Measurements from ENCODE around the gene TMED10.

Gene TMED10

DNA sequence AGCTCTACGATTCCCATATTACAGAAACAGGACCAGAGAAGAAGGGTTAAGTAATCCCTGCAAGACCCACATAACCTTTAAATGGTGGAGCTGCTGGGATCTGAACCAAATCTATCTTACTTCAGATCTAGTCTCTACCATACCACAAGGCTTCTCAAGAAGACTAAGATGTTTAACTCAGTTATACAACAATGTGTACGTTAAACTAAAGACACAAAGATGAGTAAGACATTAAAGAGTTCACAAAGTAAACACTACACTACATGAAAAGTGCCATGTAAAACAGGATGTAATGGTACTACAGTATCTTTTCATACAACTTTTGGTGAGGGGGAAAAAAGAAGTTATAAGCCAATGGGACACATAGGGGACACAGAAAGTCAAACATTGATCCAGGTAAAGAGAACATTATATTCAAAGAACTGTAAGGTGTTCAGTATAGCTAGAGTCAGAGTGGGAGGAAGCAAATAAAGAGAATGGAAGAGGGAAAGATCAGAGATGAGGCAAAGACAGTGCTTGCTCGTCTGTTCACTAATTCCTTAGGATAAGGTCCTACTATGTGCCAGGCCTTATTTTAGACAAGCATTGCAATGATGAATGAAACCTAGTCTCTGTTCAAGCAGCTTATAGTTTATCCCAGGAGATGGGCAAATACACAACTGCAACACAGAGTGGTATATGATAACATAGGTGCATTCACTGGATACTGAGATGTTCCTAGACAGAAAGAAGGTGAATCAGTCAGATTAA, 7.7 kb downstream of the TMED10 start (continued):
- TF ChIP-seq ZNF548 (tag by site-specific recombination; IDR thresholded peaks at IDR 0.05): no peak
- no peak for TF ChIP-seq CTCF (tag by site-specific recombination; IDR thresholded peaks at IDR 0.05)
- TF ChIP-seq, protein P1, sequence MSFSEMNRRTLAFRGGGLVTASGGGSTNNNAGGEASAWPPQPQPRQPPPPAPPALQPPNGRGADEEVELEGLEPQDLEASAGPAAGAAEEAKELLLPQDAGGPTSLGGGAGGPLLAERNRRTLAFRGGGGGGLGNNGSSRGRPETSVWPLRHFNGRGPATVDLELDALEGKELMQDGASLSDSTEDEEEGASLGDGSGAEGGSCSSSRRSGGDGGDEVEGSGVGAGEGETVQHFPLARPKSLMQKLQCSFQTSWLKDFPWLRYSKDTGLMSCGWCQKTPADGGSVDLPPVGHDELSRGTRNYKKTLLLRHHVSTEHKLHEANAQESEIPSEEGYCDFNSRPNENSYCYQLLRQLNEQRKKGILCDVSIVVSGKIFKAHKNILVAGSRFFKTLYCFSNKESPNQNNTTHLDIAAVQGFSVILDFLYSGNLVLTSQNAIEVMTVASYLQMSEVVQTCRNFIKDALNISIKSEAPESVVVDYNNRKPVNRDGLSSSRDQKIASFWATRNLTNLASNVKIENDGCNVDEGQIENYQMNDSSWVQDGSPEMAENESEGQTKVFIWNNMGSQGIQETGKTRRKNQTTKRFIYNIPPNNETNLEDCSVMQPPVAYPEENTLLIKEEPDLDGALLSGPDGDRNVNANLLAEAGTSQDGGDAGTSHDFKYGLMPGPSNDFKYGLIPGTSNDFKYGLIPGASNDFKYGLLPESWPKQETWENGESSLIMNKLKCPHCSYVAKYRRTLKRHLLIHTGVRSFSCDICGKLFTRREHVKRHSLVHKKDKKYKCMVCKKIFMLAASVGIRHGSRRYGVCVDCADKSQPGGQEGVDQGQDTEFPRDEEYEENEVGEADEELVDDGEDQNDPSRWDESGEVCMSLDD (tag by site-specific recombination; IDR thresholded peaks at IDR 0.05): no peak
- TF ChIP-seq ZNF433 (tag by site-specific recombination; IDR thresholded peaks at IDR 0.05; ENCODE audit: low read depth): no peak
- no peak for TF ChIP-seq ZNF280C (tag by site-specific recombination; IDR thresholded peaks at IDR 0.05)
- no peak for TF ChIP-seq ZNF561 (tag by site-specific recombination; IDR thresholded peaks at IDR 0.05; ENCODE audit: borderline replicate concordance)
- TF ChIP-seq MEIS1 (CRISPR knock-in tag; IDR thresholded peaks at IDR 0.05; ENCODE audit: borderline replicate concordance): no peak
- TF ChIP-seq ZNF155 (tag by site-specific recombination; IDR thresholded peaks at IDR 0.05): no peak
- TF ChIP-seq ZNF600 (tag by site-specific recombination; IDR thresholded peaks at IDR 0.05): no peak

GRCh38 chr14:75167325-75167724, 9.1 kb downstream of the TMED10 start:
- no peaks in the 10 kb centered on the region for H3K9me3 ChIP-seq (ENCODE audit: control insufficient read depth, insufficient read depth, low read depth, low read length)
- no peak for TF ChIP-seq SP2 (tag by site-specific recombination; IDR thresholded peaks at IDR 0.05)
- 0 out of 2 replicates have a peak, but pooled peaks have one; percentile 6 for TF ChIP-seq EGR2 (tag by site-specific recombination; IDR thresholded peaks at IDR 0.05; ENCODE audit: low read depth)
- ChIA-PET CTCF (interaction anchor here (0.7 to 1.6 kb wide), 2 partner anchors 36 to 122 kb away, joined by 4 to 5 read pairs; no protein-coding TSS in a partner anchor), POLR2A (no interaction called here)
- no peak overlapping the region for H3K27ac ChIP-seq (ENCODE audit: extremely low read depth, low read depth, low read length)
- H3K4me1 ChIP-seq (ENCODE audit: control insufficient read depth, insufficient read depth, low read length): no peaks in the 10 kb centered on the region
- no peak overlapping the region for H3K4me3 ChIP-seq (ENCODE audit: low read depth, low read length)
- H3K36me3 ChIP-seq (ENCODE audit: control insufficient read depth in 2 of 2, insufficient read depth in 1 of 2, low read length in 2 of 2): peaks cover 0 to 4% of the 10 kb centered on the region in 2 experiments; a peak in 1 of 3 replicates

- H3K4me3 ChIP-seq (ENCODE audit: low read depth, low read length): no peak overlapping the region
- H3K27ac ChIP-seq (ENCODE audit: extremely low read depth, low read depth, low read length): no peak overlapping the region
- CTCF ChIA-PET: interaction anchor here (0.6 to 1.0 kb wide), 3 partner anchors 13 to 313 kb away, joined by 3 to 5 read pairs (median 3); no protein-coding TSS in a partner anchor
- POLR2A ChIA-PET: no interaction called here
- H3K4me1 ChIP-seq (ENCODE audit: control insufficient read depth, insufficient read depth, low read length): peaks cover 8% of the 10 kb centered on the region
- no peaks in the 10 kb centered on the region; the same call in 1 of the 2 replicates for H3K9me3 ChIP-seq (ENCODE audit: control insufficient read depth, insufficient read depth, low read depth, low read length)
- H3K36me3 ChIP-seq (ENCODE audit: control insufficient read depth in 2 of 2, insufficient read depth in 1 of 2, low read length in 2 of 2): peaks cover 0 to 4% of the 10 kb centered on the region in 2 experiments; a peak in 1 of 3 replicates
- TF ChIP-seq INSM2 (tag by site-specific recombination; IDR thresholded peaks at IDR 0.05): no peak
- TF ChIP-seq ZNF398 (tag by site-specific recombination; IDR thresholded peaks at IDR 0.05): peak; percentile 35
- no peak for TF ChIP-seq ZNF248 (tag by site-specific recombination; IDR thresholded peaks at IDR 0.05)
- TF ChIP-seq ZNF658 (tag by site-specific recombination; IDR thresholded peaks at IDR 0.05): no peak
- TF ChIP-seq ZNF530 (tag by site-specific recombination; IDR thresholded peaks at IDR 0.05; ENCODE audit: low read depth): no peak
- no peak for TF ChIP-seq ZNF140 (tag by site-specific recombination; IDR thresholded peaks at IDR 0.05)
- TF ChIP-seq ZNF366 (tag by site-specific recombination; conservative IDR thresholded peaks at IDR 0.05): 0 out of 2 replicates have a peak, but pooled peaks have one; percentile 30
Observed at GRCh38 chr14:75165586-75166391, 10.6 kb downstream of the TMED10 start.
